Measurements from ENCODE around the gene LRP10.

The LRP10 gene

GRCh38 chr14:22918804-22919600, 47.5 kb downstream of the LRP10 start, which contains the start of gene RBM23:
TSS of gene RBM23 (minus strand) at chr14:22919149.
- Histone ChIP-seq H3K36me3 (ENCODE audit: control insufficient read depth, insufficient read depth, low read length) (peaks cover 19% of the 10 kb centered on the region), H3K27me3 (ENCODE audit: control insufficient read depth, insufficient read depth, low read length) (no peaks in the 10 kb centered on the region), H3K9ac (ENCODE audit: low read depth, low read length) (peak within 1 kb of the TSS; percentile 38), H3K4me1 (ENCODE audit: control insufficient read depth, insufficient read depth, low read length) (no peaks in the 10 kb centered on the region), H3K9me3 (ENCODE audit: control insufficient read depth, insufficient read depth, low read length) (no peaks in the 10 kb centered on the region), H3K4me3 (ENCODE audit: low read depth, low read length) (peak within 1 kb of the TSS; percentile 95)

- Histone ChIP-seq H3K36me3 (ENCODE audit: control insufficient read depth, insufficient read depth, low read length) (peaks cover 25% of the 10 kb centered on the region), H3K9me3 (ENCODE audit: control insufficient read depth, insufficient read depth, low read length) (no peaks in the 10 kb centered on the region), H3K4me1 (ENCODE audit: control insufficient read depth, insufficient read depth, low read length) (no peaks in the 10 kb centered on the region), H3K4me3 (ENCODE audit: low read depth, low read length) (peak overlapping the region; percentile 63), H3K27me3 (ENCODE audit: control insufficient read depth, insufficient read depth, low read length) (no peaks in the 10 kb centered on the region), H3K9ac (ENCODE audit: low read depth, low read length) (no peak overlapping the region)
Measured at GRCh38 chr14:22919601-22919921, 48.0 kb downstream of the LRP10 start.

- H3K4me3 ChIP-seq (ENCODE audit: low read depth, low read length): no peak overlapping the region
- H3K9ac ChIP-seq (ENCODE audit: low read depth, low read length): no peak overlapping the region
- H3K9me3 ChIP-seq (ENCODE audit: control insufficient read depth, insufficient read depth, low read length): no peaks in the 10 kb centered on the region
- H3K27me3 ChIP-seq (ENCODE audit: control insufficient read depth, insufficient read depth, low read length): no peaks in the 10 kb centered on the region
- H3K36me3 ChIP-seq (ENCODE audit: control insufficient read depth, insufficient read depth, low read length): peaks cover 28% of the 10 kb centered on the region
- no peaks in the 10 kb centered on the region for H3K4me1 ChIP-seq (ENCODE audit: control insufficient read depth, insufficient read depth, low read length)
Measured at GRCh38 chr14:22920697-22921096, 49.2 kb downstream of the LRP10 start.

GRCh38 chr14:22922294-22922693, 50.8 kb downstream of the LRP10 start:
- Histone ChIP-seq H3K9me3 (ENCODE audit: control insufficient read depth, insufficient read depth, low read length) (no peaks in the 10 kb centered on the region), H3K4me3 (ENCODE audit: low read depth, low read length) (no peak overlapping the region), H3K36me3 (ENCODE audit: control insufficient read depth, insufficient read depth, low read length) (peaks cover 29% of the 10 kb centered on the region), H3K9ac (ENCODE audit: low read depth, low read length) (no peak overlapping the region), H3K27me3 (ENCODE audit: control insufficient read depth, insufficient read depth, low read length) (no peaks in the 10 kb centered on the region), H3K4me1 (ENCODE audit: control insufficient read depth, insufficient read depth, low read length) (no peaks in the 10 kb centered on the region)

GRCh38 chr14:22923746-22924145, 52.2 kb downstream of the LRP10 start:
- Histone ChIP-seq H3K27me3 (ENCODE audit: control insufficient read depth, insufficient read depth, low read length) (no peaks in the 10 kb centered on the region), H3K9me3 (ENCODE audit: control insufficient read depth, insufficient read depth, low read length) (no peaks in the 10 kb centered on the region), H3K36me3 (ENCODE audit: control insufficient read depth, insufficient read depth, low read length) (peaks cover 31% of the 10 kb centered on the region), H3K4me3 (ENCODE audit: low read depth, low read length) (no peak overlapping the region), H3K4me1 (ENCODE audit: control insufficient read depth, insufficient read depth, low read length) (no peaks in the 10 kb centered on the region), H3K9ac (ENCODE audit: low read depth, low read length) (no peak overlapping the region)

- Histone ChIP-seq H3K9ac (ENCODE audit: low read depth, low read length) (no peak overlapping the region), H3K27me3 (ENCODE audit: control insufficient read depth, insufficient read depth, low read length) (no peaks in the 10 kb centered on the region), H3K36me3 (ENCODE audit: control insufficient read depth, insufficient read depth, low read length) (peaks cover 33% of the 10 kb centered on the region), H3K4me1 (ENCODE audit: control insufficient read depth, insufficient read depth, low read length) (no peaks in the 10 kb centered on the region), H3K4me3 (ENCODE audit: low read depth, low read length) (no peak overlapping the region), H3K9me3 (ENCODE audit: control insufficient read depth, insufficient read depth, low read length) (no peaks in the 10 kb centered on the region)
Measured at GRCh38 chr14:22925513-22925912, 54.0 kb downstream of the LRP10 start.

GRCh38 chr14:22926316-22926715, 54.8 kb downstream of the LRP10 start:
- Histone ChIP-seq H3K9me3 (ENCODE audit: control insufficient read depth, insufficient read depth, low read length) (no peaks in the 10 kb centered on the region), H3K4me1 (ENCODE audit: control insufficient read depth, insufficient read depth, low read length) (no peaks in the 10 kb centered on the region), H3K36me3 (ENCODE audit: control insufficient read depth, insufficient read depth, low read length) (peaks cover 29% of the 10 kb centered on the region), H3K27me3 (ENCODE audit: control insufficient read depth, insufficient read depth, low read length) (no peaks in the 10 kb centered on the region), H3K9ac (ENCODE audit: low read depth, low read length) (no peak overlapping the region), H3K4me3 (ENCODE audit: low read depth, low read length) (no peak overlapping the region)

GRCh38 chr14:22928237-22929103, 56.9 kb downstream of the LRP10 start:
- Histone ChIP-seq H3K27me3 (ENCODE audit: control insufficient read depth, insufficient read depth, low read length) (no peaks in the 10 kb centered on the region), H3K4me1 (ENCODE audit: control insufficient read depth, insufficient read depth, low read length) (no peaks in the 10 kb centered on the region), H3K9ac (ENCODE audit: low read depth, low read length) (peak overlapping the region; percentile 87), H3K4me3 (ENCODE audit: low read depth, low read length) (peak overlapping the region; percentile 89), H3K36me3 (ENCODE audit: control insufficient read depth, insufficient read depth, low read length) (peaks cover 19% of the 10 kb centered on the region), H3K9me3 (ENCODE audit: control insufficient read depth, insufficient read depth, low read length) (no peaks in the 10 kb centered on the region)

- Histone ChIP-seq H3K9me3 (ENCODE audit: control insufficient read depth, insufficient read depth, low read length) (no peaks in the 10 kb centered on the region), H3K4me3 (ENCODE audit: low read depth, low read length) (peak within 1 kb of the TSS; percentile 89)
Measured at GRCh38 chr14:22929104-22929960, 57.8 kb downstream of the LRP10 start, which contains the start of gene PRMT5. TSS of gene PRMT5 (minus strand) at chr14:22929376. CDS start at chr14:22929361, 15 bp downstream.

GRCh38 chr14:22929961-22930364, 58.4 kb downstream of the LRP10 start:
- Histone ChIP-seq H3K4me1 (ENCODE audit: control insufficient read depth, insufficient read depth, low read length) (no peaks in the 10 kb centered on the region), H3K4me3 (ENCODE audit: low read depth, low read length) (peak overlapping the region; percentile 89)

More at GRCh38 chr14:22929104-22929960, 57.8 kb downstream of the LRP10 start, which contains the start of gene PRMT5:
- H3K36me3 ChIP-seq (ENCODE audit: control insufficient read depth, insufficient read depth, low read length): peaks cover 12% of the 10 kb centered on the region
- H3K27me3 ChIP-seq (ENCODE audit: control insufficient read depth, insufficient read depth, low read length): no peaks in the 10 kb centered on the region
- H3K4me1 ChIP-seq (ENCODE audit: control insufficient read depth, insufficient read depth, low read length): no peaks in the 10 kb centered on the region
- H3K9ac ChIP-seq (ENCODE audit: low read depth, low read length): peak within 1 kb of the TSS; percentile 87

More at GRCh38 chr14:22929961-22930364, 58.4 kb downstream of the LRP10 start:
- Histone ChIP-seq H3K36me3 (ENCODE audit: control insufficient read depth, insufficient read depth, low read length) (peaks cover 7% of the 10 kb centered on the region), H3K27me3 (ENCODE audit: control insufficient read depth, insufficient read depth, low read length) (no peaks in the 10 kb centered on the region), H3K9me3 (ENCODE audit: control insufficient read depth, insufficient read depth, low read length) (no peaks in the 10 kb centered on the region), H3K9ac (ENCODE audit: low read depth, low read length) (peak overlapping the region; percentile 67)

Data from iPS-15b (cell line).